Colonic mucosa (tissue), 4 donors: Measurements from ENCODE around the gene FAM193B. TPM values are rescaled to one million over a fixed set of nuclear protein-coding genes. Genes with fewer than 3 reads are reported as not detected.

Source experiments
- DNase-seq: peaks from one replicate; pipeline ENCODE4 v3.0.0-alpha.2; 2020
- H3K27ac ChIP-seq: fragments of 200-600 bp; one replicate; pipeline ENCODE4 v1.8.0; 2021
- H3K27me3 ChIP-seq: fragments of 200-600 bp; one replicate; pipeline ENCODE4 v1.8.0; 2021
- H3K36me3 ChIP-seq: fragments of 200-600 bp; one replicate; pipeline ENCODE4 v1.8.0; 2021
- H3K4me1 ChIP-seq: fragments of 200-600 bp; one replicate; pipeline ENCODE4 v1.8.0; 2021; ENCODE audit warnings: mild to moderate bottlenecking
- H3K4me3 ChIP-seq: fragments of 200-600 bp; one replicate; pipeline ENCODE4 v1.8.0; 2021
- H3K9ac ChIP-seq, 2 donors: one replicate each; pipeline ENCODE4 v1.7.0; 2013; ENCODE audit warnings: control low read depth in 2 of 2, low read depth in 2 of 2, low read length in 2 of 2
- H3K9me3 ChIP-seq: fragments of 200-600 bp; one replicate; pipeline ENCODE4 v1.8.0; 2021
- CTCF ChIP-seq: fragments of 200-600 bp; IDR thresholded peaks from one replicate; pipeline ENCODE4 v1.8.0; 2022; ENCODE audit warnings: antibody characterized with exemption, mild to moderate bottlenecking
- intact Hi-C: fragments of 100-400 bp; cut with DNase I; formaldehyde crosslinking; loops from one replicate; pipeline ENCODE4 v1.14.1; 2022
- total RNA-seq, 2 donors: library from RNA; stranded (reverse); fragmentation: NEBNext Ultra II Directional in 1 of 2; extraction: Animal tissue kit (Norgen Biotek cat#: 25700) in 1 of 2; gene quantifications; one replicate each; pipeline ENCODE4 v1.2.1, GENCODE V29; 2021
- donor health status: healthy.
- donor health status: DM: no; HTN: no; CAD: no.
- donor health status: DM: no; HTN: no; CAD: no.

Gene FAM193B
- total RNA-seq, 2 donors from 2014 or later, result 39.4 to 78.6 TPM

- peak overlapping the region; percentile 51 for H3K4me3 ChIP-seq
- H3K4me1 ChIP-seq, result peaks cover 10% of the 10 kb centered on the region
- peak overlapping the region; percentile 68 to 80 for H3K9ac ChIP-seq
- no peak for TF ChIP-seq CTCF
- H3K27me3 ChIP-seq, result no peaks in the 10 kb centered on the region
- peak; percentile 54 for DNase-seq
- no peaks in the 10 kb centered on the region for H3K9me3 ChIP-seq
- intact Hi-C loops, result loop anchor here (5.0 kb wide), 1 partner anchor 88 kb away; the partner anchor contains the start of gene F12
- no peaks in the 10 kb centered on the region for H3K36me3 ChIP-seq
- peak overlapping the region; percentile 79 for H3K27ac ChIP-seq
Measured at GRCh38 chr5:177495243-177496060, 58.9 kb downstream of the FAM193B start.

- H3K9ac ChIP-seq, result peak overlapping the region in 1 of 2 donors; percentile 72
- H3K4me1 ChIP-seq, result peaks cover 10% of the 10 kb centered on the region
Measured at GRCh38 chr5:177494346-177495195, 59.8 kb downstream of the FAM193B start.

DNA sequence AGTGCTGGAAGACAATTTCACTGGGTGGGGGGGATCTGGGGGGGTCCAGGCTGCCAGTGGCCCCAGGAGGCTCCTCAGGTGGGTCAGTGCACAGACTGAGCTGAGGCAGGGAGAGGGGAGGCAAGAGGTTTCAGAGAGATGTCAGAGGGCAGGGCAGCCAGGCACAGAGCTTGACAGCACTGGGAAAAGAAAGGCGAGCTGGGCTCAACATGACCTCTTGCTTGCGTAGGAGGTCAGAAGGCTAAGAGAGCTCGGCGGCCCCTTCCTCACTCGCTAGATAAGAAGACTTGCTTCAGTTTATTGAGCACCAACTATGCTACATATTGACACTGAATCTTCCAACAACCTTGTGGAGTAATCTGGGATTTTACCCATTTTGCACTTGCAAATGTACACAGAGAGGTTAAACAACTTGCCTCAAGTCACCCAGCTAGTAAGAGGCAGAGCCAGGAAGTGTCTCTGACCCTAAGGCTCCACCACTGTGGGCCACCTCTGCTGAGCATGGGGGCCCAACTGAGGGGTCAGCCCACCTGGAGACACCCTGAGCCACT is 60.5 kb downstream of the FAM193B start:
- Histone ChIP-seq H3K4me1 (peaks cover 15% of the 10 kb centered on the region), H3K9me3 (no peaks in the 10 kb centered on the region), H3K36me3 (no peaks in the 10 kb centered on the region), H3K27ac (peak overlapping the region; percentile 79), H3K9ac (peak overlapping the region in 1 of 2 donors; percentile 72), H3K27me3 (no peaks in the 10 kb centered on the region), H3K4me3 (no peak overlapping the region)
- no peak for TF ChIP-seq CTCF
- intact Hi-C loops, result no loop called here
- DNase-seq, result no peak

More at GRCh38 chr5:177494346-177495195, 59.8 kb downstream of the FAM193B start:
- H3K36me3 ChIP-seq, result no peaks in the 10 kb centered on the region
- H3K27me3 ChIP-seq, result no peaks in the 10 kb centered on the region
- TF ChIP-seq CTCF, result peak; percentile 12
- peak overlapping the region; percentile 9 for H3K4me3 ChIP-seq
- H3K9me3 ChIP-seq, result no peaks in the 10 kb centered on the region
- intact Hi-C loops, result loop anchor here (5.0 kb wide), 1 partner anchor 87 kb away; the partner anchor contains the start of gene F12
- peak; percentile 61 for DNase-seq
- peak overlapping the region; percentile 79 for H3K27ac ChIP-seq

DNA sequence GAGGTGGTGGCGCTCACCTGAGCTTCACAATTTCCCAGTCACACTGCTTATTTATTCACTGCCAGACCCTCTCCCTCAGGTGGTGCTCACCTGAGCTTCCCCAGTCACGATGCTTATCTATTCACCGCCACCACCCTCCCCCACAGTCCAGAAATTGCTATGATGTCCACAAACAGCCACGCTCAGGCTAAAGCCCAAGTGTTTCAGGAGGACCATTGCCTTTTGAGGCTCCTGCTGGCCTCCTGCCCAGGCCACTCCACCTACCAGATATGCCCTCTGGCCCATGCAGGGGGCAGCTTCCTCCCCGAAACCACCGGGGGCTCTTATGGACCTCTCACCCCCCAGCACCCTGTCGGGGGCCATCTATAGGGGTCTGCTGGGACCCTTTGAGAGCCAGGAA is 61.5 kb downstream of the FAM193B start:
- H3K27ac ChIP-seq, result no peak overlapping the region
- no peaks in the 10 kb centered on the region for H3K27me3 ChIP-seq
- H3K9me3 ChIP-seq, result no peaks in the 10 kb centered on the region
- no peak overlapping the region for H3K9ac ChIP-seq
- intact Hi-C loops, result no loop called here
- H3K4me3 ChIP-seq, result no peak overlapping the region
- TF ChIP-seq CTCF, result no peak
- H3K36me3 ChIP-seq, result no peaks in the 10 kb centered on the region
- peaks cover 10% of the 10 kb centered on the region for H3K4me1 ChIP-seq
- DNase-seq, result no peak

DNA sequence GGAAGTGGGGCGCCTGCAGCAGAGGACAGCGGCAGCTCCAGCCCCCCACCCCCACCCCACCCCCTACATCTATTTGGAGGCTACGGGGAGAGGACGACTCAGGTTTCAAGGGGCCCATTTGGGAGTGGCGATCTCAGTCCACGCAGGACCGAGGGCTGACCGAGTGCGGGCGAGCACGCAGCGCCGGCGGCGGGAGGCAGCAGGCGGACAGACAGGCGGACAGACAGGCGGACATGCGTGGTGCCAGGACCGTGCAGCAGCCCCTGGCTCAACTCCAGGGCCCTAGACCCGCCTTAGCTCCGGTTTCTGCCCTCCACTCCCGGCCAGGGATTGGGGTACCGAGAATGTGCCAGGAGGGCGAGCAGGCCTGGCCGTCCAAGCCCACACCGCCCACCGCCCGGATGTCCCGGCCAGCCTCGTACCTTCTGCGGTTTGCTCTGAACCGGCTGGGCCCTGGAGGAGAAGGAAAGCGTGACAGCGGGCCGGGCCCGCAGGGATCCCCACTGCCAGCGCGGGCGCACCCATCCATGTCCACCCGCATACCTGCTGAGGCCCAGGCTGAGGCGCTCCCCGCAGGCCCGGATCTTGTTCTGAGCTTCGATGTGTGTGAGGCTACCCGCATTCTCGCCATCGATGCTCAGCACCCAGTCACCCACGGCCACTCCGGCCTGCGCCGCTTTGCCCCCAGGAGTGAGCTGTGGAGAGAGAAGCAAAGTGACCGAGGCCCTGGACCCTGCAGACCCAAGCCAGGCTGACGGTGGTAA is 62.2 kb downstream of the FAM193B start:
- Histone ChIP-seq H3K4me1 (peaks cover 10% of the 10 kb centered on the region), H3K9ac (no peak overlapping the region), H3K4me3 (no peak overlapping the region), H3K9me3 (no peaks in the 10 kb centered on the region), H3K27me3 (no peaks in the 10 kb centered on the region), H3K27ac (no peak overlapping the region), H3K36me3 (no peaks in the 10 kb centered on the region)
- no peak for DNase-seq
- intact Hi-C loops, result no loop called here
- no peak for TF ChIP-seq CTCF
